GM23248 (cell line): ENCODE data around the gene TTC39C. TPM values are rescaled to one million over a fixed set of nuclear protein-coding genes. Genes with fewer than 3 reads are reported as not detected.
A peak's percentile ranks its signal among the peaks of the same experiment; 100 is the strongest.
"Not testable (repeated sequence)": the region's sequence is repeated elsewhere in the genome, so short reads cannot be mapped to it uniquely, and the experiment has no call there.

ENCODE experiments used
- DNase-seq: peaks from one replicate; pipeline ENCODE4 v3.0.0-alpha.2; 2015
- H2AFZ ChIP-seq: fragments of 200-600 bp; sonication (generic); 2 replicates; pipeline ENCODE4 v1.6.1; 2016; ENCODE audit warnings: antibody characterized with exemption
- H3F3A ChIP-seq: fragments of 200-600 bp; sonication (generic); 2 replicates; pipeline ENCODE4 v1.6.1; 2016; ENCODE audit warnings: mild to moderate bottlenecking, antibody characterized with exemption, mixed run types; ENCODE audit not compliant: insufficient read depth
- H3K27ac ChIP-seq: fragments of 200-600 bp; sonication (generic); 2 replicates; pipeline ENCODE4 v1.5.1; 2016; ENCODE audit warnings: mild to moderate bottlenecking
- H3K27me3 ChIP-seq: fragments of 200-600 bp; sonication (generic); replicated peaks from 2 replicates; pipeline ENCODE4 v1.6.1; 2016; ENCODE audit warnings: mild to moderate bottlenecking; ENCODE audit not compliant: insufficient read depth
- H3K36me3 ChIP-seq: fragments of 200-600 bp; sonication (generic); 2 replicates; pipeline ENCODE4 v1.6.1; 2016; ENCODE audit warnings: low read depth, mild to moderate bottlenecking
- H3K4me1 ChIP-seq: fragments of 200-600 bp; sonication (generic); 2 replicates; pipeline ENCODE4 v1.6.1; 2016; ENCODE audit warnings: mild to moderate bottlenecking; ENCODE audit not compliant: insufficient read depth
- H3K4me2 ChIP-seq: fragments of 200-600 bp; sonication (generic); one replicate; pipeline ENCODE4 v1.6.1; 2016; ENCODE audit warnings: mild to moderate bottlenecking; ENCODE audit not compliant: unreplicated experiment
- H3K4me3 ChIP-seq: fragments of 200-600 bp; sonication (generic); 2 replicates; pipeline ENCODE4 v1.5.1; 2016; ENCODE audit warnings: mild to moderate bottlenecking
- H3K79me2 ChIP-seq: fragments of 200-600 bp; sonication (generic); 2 replicates; pipeline ENCODE4 v1.6.1; 2016; ENCODE audit warnings: mild to moderate bottlenecking; ENCODE audit not compliant: insufficient read depth
- H3K9ac ChIP-seq: fragments of 200-600 bp; sonication (generic); 2 replicates; pipeline ENCODE4 v1.6.1; 2016; ENCODE audit warnings: mild to moderate bottlenecking
- H3K9me2 ChIP-seq: fragments of 200-600 bp; sonication (generic); 2 replicates; pipeline ENCODE4 v1.6.1; 2016; ENCODE audit warnings: mixed run types, mild to moderate bottlenecking, moderate library complexity; ENCODE audit not compliant: insufficient read depth
- H3K9me3 ChIP-seq: fragments of 200-600 bp; sonication (generic); one replicate; pipeline ENCODE4 v1.6.1; 2017; ENCODE audit warnings: low read depth
- H4K20me1 ChIP-seq: fragments of 200-600 bp; sonication (generic); 2 replicates; pipeline ENCODE4 v1.6.0; 2016; ENCODE audit not compliant: insufficient read depth
- EZH2 ChIP-seq: fragments of 200-600 bp; sonication (generic); IDR thresholded peaks from 2 replicates; pipeline ENCODE4 v1.6.1; 2018; ENCODE audit warnings: antibody characterized with exemption, mild to moderate bottlenecking; ENCODE audit not compliant: insufficient read depth, poor library complexity, severe bottlenecking
- EZH2phosphoT487 ChIP-seq: fragments of 200-600 bp; sonication (generic); IDR thresholded peaks from 2 replicates; pipeline ENCODE4 v1.6.1; 2018; ENCODE audit warnings: antibody characterized with exemption, moderate library complexity, mild to moderate bottlenecking, low read depth; ENCODE audit not compliant: insufficient read depth
- WGBS, 2 experiments: methylation state at CpG; one replicate each; pipeline ENCODE4 v1.1.6; 2015 to 2017; ENCODE audit warnings: low lambda C conversion rate in 2 of 2, low coverage in 1 of 2; ENCODE audit errors: missing lambda C conversion rate in 2 of 2; 5-methylcytosine and 5-hydroxymethylcytosine counted together
- in situ Hi-C: fragments of 300-500 bp; cut with MboI; formaldehyde crosslinking; loops from 2 replicates; pipeline ENCODE4 v1.15.0; 2020
- polyA plus RNA-seq: library from polyadenylated mRNA; unstranded; fragments of >200 nt; fragmentation: Nextera tagmentation; extraction: Ambion mirVana; gene quantifications from 2 replicates; pipeline ENCODE4 v1.2.1, GENCODE V29; 2016
- total RNA-seq: library from RNA; depleted of rRNA; stranded (reverse); fragments of >200 nt; shearing (Covaris generic); gene quantifications from 2 replicates; pipeline ENCODE4 v1.2.3, GENCODE V29; 2014

The TTC39C gene
- total and polyA plus RNA-seq, 2 experiments from 2014 or later, result 15.7 to 24.3 TPM

DNA sequence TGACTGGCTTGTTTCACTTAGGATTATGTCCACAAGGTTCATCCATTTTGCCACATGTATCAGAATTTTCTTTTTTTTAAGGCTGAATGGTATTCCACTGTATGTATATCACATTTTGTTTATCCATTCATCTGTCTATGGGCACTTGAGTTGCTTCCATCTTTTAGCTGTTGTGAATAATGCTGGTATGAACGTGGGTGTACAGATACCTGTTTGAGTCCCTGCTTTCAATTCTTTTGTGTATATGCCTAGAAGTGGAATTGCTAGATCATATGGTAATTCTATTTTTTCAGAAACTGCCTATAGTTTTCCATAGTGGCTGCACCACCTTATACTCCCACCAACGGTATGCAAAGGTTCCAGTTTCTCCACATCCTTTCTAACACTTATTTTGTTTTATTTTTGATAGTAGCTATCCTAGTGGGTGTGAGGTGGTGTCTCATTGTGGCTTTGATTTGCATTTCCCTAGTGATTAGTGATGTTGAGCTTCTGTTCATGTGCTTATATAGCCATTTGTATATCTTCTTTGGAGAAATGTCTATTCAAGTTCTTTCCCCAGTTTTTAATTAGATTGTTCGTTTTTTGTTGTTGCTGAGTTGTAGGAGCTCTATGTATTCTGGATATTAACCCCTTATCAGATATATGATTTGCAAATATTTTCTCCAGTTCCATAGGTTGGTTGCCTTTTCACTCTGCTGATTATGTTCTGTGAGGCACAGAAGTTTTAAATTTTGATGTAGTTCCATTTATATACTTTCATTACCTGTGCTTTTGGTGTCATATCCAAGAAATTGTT lies 40.7 kb downstream of the TTC39C start:
- Histone ChIP-seq H2AFZ (no peak overlapping the region), H3K79me2 (peaks cover 78% of the 10 kb centered on the region), H3K27ac (no peak overlapping the region), H3K4me1 (peaks cover 10% of the 10 kb centered on the region; the same call in 1 of the 2 replicates), H3K4me3 (no peak overlapping the region), H3K36me3 (no peaks in the 10 kb centered on the region), H3K4me2 (no peak overlapping the region), H3F3A (peaks cover 14% of the 10 kb centered on the region; the same call in 1 of the 2 replicates), H3K9ac (no peak overlapping the region), H3K9me2 (no peaks in the 10 kb centered on the region), H3K9me3 (no peaks in the 10 kb centered on the region), H4K20me1 (no peaks in the 10 kb centered on the region), H3K27me3 (no peaks in the 10 kb centered on the region)
- WGBS, 2 experiments, result 71 to 72% methylated on average over 3 of the region's 3 CpGs
- DNase-seq, result no peak
- in situ Hi-C loops, result no loop called here
- TF ChIP-seq EZH2 (no peak), EZH2phosphoT487 (no peak)

DNA sequence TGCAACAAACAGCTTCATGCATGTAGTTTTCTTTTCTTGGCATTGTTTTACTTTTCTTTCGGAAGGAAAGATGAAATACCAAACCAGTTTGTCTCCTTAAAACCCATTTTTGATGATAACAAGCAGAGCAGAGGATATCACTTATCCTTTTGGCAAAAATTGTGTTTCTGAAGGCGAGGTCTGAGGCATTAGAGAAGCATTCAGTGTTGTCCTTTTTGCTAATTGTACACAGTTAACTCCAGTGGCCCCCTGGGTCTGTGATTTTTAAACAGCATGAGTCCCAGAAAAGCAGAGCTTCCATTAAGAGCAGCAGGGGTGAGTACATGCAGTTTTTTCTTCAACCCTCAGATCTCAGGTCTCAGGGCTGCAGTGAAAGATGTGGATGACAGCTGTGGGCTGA lies 41.3 kb downstream of the TTC39C start:
- WGBS, 2 experiments, result 29 to 46% methylated on average over 2 of the region's 2 CpGs
- TF ChIP-seq EZH2phosphoT487, result no peak
- TF ChIP-seq EZH2, result no peak
- H2AFZ ChIP-seq, result no peak overlapping the region

DNA sequence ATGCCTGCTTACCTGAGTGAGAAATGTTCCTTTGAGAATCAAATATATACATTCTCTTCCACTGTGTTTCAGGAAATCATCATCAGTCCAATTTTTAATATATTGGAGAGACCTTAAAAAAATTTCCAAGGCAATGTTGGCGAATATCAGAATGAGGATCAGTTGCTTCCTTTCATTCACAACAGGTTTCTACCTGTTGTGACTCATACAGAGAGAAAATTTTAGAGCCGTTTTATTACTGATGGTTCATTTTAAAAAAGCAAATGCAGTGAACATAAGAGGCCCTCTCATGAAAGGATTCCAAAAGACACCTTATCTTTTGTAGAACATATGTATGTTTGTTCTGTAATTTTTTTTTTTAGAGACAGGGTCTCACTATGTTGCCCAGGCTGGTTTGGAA lies 42.0 kb downstream of the TTC39C start:
- Histone ChIP-seq H3K4me2 (no peak overlapping the region), H3F3A (peaks cover 14% of the 10 kb centered on the region; the same call in 1 of the 2 replicates), H3K4me1 (peaks cover 16% of the 10 kb centered on the region; the same call in 1 of the 2 replicates), H3K27ac (no peak overlapping the region), H2AFZ (no peak overlapping the region), H4K20me1 (no peaks in the 10 kb centered on the region), H3K9ac (no peak overlapping the region), H3K79me2 (peaks cover 82% of the 10 kb centered on the region), H3K9me3 (no peaks in the 10 kb centered on the region), H3K4me3 (no peak overlapping the region), H3K27me3 (no peaks in the 10 kb centered on the region), H3K9me2 (no peaks in the 10 kb centered on the region), H3K36me3 (no peaks in the 10 kb centered on the region)
- no peak for TF ChIP-seq EZH2phosphoT487
- TF ChIP-seq EZH2, result no peak
- 90 to 100% methylated on average over 2 of the region's 2 CpGs for WGBS, 2 experiments
- in situ Hi-C loops, result no loop called here
- DNase-seq, result no peak

More for the DNA sequence above, 41.3 kb downstream of the TTC39C start:
- H3K9me3 ChIP-seq, result no peaks in the 10 kb centered on the region
- no peak overlapping the region for H3K4me3 ChIP-seq
- H3K9ac ChIP-seq, result no peak overlapping the region
- peaks cover 82% of the 10 kb centered on the region for H3K79me2 ChIP-seq
- peak; percentile 6 for DNase-seq
- in situ Hi-C loops, result no loop called here
- no peaks in the 10 kb centered on the region for H3K36me3 ChIP-seq
- H3K4me1 ChIP-seq, result peaks cover 14% of the 10 kb centered on the region; the same call in 1 of the 2 replicates
- no peaks in the 10 kb centered on the region for H4K20me1 ChIP-seq
- H3K4me2 ChIP-seq, result no peak overlapping the region
- no peaks in the 10 kb centered on the region for H3K27me3 ChIP-seq
- H3F3A ChIP-seq, result peaks cover 14% of the 10 kb centered on the region; the same call in 1 of the 2 replicates
- no peaks in the 10 kb centered on the region for H3K9me2 ChIP-seq
- H3K27ac ChIP-seq, result no peak overlapping the region

DNA sequence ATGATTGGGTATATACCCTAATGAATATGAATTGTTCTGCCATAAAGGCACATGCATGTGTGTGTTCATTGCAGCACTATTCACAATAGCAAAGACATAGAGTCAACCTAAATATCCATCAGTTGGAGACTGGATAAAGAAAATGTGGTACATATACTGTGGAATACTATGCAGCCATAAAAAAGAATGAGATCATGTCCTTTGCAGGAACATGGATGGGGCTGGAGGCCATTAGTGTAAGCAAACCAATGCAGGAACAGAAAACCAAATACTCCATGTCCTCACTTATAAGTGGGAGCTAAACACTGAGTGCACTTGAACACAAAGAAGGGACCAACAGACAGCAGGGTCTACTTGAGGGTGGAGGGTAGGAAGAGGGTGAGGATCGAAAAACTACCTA lies 43.2 kb downstream of the TTC39C start:
- no peak for DNase-seq
- TF ChIP-seq EZH2phosphoT487 (no peak), EZH2 (no peak)
- no peak overlapping the region for H3K9ac ChIP-seq
- WGBS, 2 experiments, result 27 to 44% methylated on average over 1 of the region's 1 CpG
- H4K20me1 ChIP-seq, result no peaks in the 10 kb centered on the region
- no peak overlapping the region for H2AFZ ChIP-seq
- no peaks in the 10 kb centered on the region for H3K9me3 ChIP-seq
- H3K4me2 ChIP-seq, result no peak overlapping the region
- no peaks in the 10 kb centered on the region for H3K36me3 ChIP-seq
- peaks cover 14% of the 10 kb centered on the region; the same call in 1 of the 2 replicates for H3F3A ChIP-seq
- peaks cover 17% of the 10 kb centered on the region for H3K4me1 ChIP-seq
- in situ Hi-C loops, result no loop called here
- no peak overlapping the region for H3K27ac ChIP-seq
- no peaks in the 10 kb centered on the region for H3K27me3 ChIP-seq
- H3K79me2 ChIP-seq, result peaks cover 83% of the 10 kb centered on the region
- no peaks in the 10 kb centered on the region for H3K9me2 ChIP-seq
- no peak overlapping the region for H3K4me3 ChIP-seq

DNA sequence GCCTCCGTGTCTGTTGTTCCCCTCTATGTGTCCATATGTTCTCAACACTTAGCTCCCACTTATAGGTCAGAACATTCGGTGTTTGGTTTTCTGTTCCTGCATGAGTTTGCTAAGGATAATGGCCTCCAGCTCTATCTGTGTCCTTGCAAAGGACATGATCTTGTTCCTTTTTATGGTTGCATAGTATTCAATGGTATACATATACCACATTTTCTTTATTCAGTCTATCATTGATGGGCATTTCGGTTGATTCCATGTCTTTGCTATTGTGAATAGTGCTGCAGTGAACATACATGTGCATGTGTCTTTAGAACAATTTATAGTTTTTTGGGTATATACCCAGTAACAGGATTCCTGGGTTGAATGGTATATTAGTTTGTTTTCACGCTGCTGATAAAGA lies 44.8 kb downstream of the TTC39C start:
- H3K27ac ChIP-seq, H3K9me2 ChIP-seq, H3K4me2 ChIP-seq, in situ Hi-C loops, DNase-seq, H3K27me3 ChIP-seq, H3F3A ChIP-seq, H2AFZ ChIP-seq, H3K9me3 ChIP-seq, H3K4me3 ChIP-seq, H3K9ac ChIP-seq, H4K20me1 ChIP-seq, H3K36me3 ChIP-seq: not testable (repeated sequence)
- WGBS, 2 experiments, result 77 to 86% methylated on average over 4 of the region's 4 CpGs
- Histone ChIP-seq H3K79me2 (peaks cover 89% of the 10 kb centered on the region), H3K4me1 (peaks cover 19% of the 10 kb centered on the region)
